ENCODE measurements around the gene STAT5A.

GRCh38 chr17:42339221-42339620 is 50.9 kb downstream of the STAT5A start:
- TF ChIP-seq CTCF (IDR thresholded peaks at IDR 0.05) (no peak), POLR2A (IDR thresholded peaks at IDR 0.05) (no peak)
